Stimulated activated CD8-positive, alpha-beta memory T cell treated with anti-CD3 and anti-CD28 coated beads, Interleukin-4, amount 100 ng/mL, for 1 hour (primary cell): ENCODE measurements around the gene USP17L24.
"Not testable (repeated sequence)": the region's sequence is repeated elsewhere in the genome, so short reads cannot be mapped to it uniquely, and the experiment has no call there.

Experiments used
- DNase-seq, 2 donors: peaks; one replicate each; pipeline ENCODE4 v3.0.0-alpha.2; 2020; ENCODE audit warnings: low read depth in 2 of 2, low spot score in 1 of 2

Gene USP17L24, protein sequence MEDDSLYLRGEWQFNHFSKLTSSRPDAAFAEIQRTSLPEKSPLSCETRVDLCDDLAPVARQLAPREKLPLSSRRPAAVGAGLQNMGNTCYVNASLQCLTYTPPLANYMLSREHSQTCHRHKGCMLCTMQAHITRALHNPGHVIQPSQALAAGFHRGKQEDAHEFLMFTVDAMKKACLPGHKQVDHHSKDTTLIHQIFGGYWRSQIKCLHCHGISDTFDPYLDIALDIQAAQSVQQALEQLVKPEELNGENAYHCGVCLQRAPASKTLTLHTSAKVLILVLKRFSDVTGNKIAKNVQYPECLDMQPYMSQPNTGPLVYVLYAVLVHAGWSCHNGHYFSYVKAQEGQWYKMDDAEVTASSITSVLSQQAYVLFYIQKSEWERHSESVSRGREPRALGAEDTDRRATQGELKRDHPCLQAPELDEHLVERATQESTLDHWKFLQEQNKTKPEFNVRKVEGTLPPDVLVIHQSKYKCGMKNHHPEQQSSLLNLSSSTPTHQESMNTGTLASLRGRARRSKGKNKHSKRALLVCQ

DNA sequence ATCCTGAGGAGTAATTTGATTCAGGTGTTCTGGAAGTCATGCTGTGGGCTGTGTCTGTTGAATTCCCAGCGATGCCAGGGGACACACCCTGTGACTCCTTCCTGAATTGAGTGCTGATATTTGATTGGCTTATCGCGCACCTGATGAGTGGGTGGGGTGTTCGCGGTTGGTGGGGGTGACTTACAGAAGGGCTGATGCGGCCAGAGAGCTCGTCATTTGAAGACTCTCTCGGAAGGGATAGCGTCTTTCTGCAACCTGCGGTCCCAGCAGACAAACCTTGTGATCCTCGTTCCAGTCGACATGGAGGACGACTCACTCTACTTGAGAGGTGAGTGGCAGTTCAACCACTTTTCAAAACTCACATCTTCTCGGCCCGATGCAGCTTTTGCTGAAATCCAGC lies at the start of gene USP17L24:
Gene USP17L24 (plus strand): TSS at position 301 of the 400 bp plus-strand sequence. CDS start 0 bp downstream, at position 301.
- not testable (repeated sequence) for DNase-seq

DNA sequence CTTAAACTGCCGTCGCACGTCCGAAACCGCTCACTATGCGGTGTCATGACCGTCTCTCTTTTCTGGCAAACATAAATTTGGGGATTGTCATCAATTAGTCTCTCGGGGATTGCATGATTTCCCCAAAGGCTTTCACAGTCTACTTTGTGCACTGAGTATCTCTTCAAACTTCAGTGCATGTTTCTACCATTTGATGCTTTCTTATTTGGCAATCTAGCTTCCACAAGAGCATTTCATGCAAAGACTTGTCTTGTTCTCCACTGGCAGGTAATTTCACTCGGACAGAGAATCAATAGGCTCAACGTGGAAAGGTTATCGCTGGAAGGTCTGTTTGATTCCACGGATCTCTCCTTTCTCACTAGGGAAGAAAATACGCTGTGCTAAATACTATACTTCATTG lies 774 bp upstream of the USP17L24 start:
- not testable (repeated sequence) for DNase-seq

DNA sequence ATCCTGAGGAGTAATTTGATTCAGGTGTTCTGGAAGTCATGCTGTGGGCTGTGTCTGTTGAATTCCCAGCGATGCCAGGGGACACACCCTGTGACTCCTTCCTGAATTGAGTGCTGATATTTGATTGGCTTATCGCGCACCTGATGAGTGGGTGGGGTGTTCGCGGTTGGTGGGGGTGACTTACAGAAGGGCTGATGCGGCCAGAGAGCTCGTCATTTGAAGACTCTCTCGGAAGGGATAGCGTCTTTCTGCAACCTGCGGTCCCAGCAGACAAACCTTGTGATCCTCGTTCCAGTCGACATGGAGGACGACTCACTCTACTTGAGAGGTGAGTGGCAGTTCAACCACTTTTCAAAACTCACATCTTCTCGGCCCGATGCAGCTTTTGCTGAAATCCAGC lies 4.6 kb downstream of the USP17L24 start, which contains the start of gene USP17L25:
Gene USP17L25 (plus strand): TSS at position 301 of the 400 bp plus-strand sequence. CDS start 0 bp downstream, at position 301.
- not testable (repeated sequence) for DNase-seq

DNA sequence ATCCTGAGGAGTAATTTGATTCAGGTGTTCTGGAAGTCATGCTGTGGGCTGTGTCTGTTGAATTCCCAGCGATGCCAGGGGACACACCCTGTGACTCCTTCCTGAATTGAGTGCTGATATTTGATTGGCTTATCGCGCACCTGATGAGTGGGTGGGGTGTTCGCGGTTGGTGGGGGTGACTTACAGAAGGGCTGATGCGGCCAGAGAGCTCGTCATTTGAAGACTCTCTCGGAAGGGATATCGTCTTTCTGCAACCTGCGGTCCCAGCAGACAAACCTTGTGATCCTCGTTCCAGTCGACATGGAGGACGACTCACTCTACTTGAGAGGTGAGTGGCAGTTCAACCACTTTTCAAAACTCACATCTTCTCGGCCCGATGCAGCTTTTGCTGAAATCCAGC lies 9.4 kb downstream of the USP17L24 start, which contains the start of gene USP17L26:
Gene USP17L26 (plus strand): TSS at position 301 of the 400 bp plus-strand sequence. CDS start 0 bp downstream, at position 301.
- not testable (repeated sequence) for DNase-seq

GRCh38 chr4:9339103-9339502 lies 14.1 kb downstream of the USP17L24 start, which contains the start of gene USP17L5:
Gene USP17L5 (plus strand): TSS chr4:9339403. CDS start chr4:9339403, 0 bp downstream.
- DNase-seq: not testable (repeated sequence)

- not testable (repeated sequence) for DNase-seq
Measured at GRCh38 chr4:9343848-9344247, 18.9 kb downstream of the USP17L24 start, which contains the start of gene USP17L27. Gene USP17L27 (plus strand): TSS chr4:9344148. CDS start chr4:9344148, 0 bp downstream.

- not testable (repeated sequence) for DNase-seq
Measured at GRCh38 chr4:9348593-9348992, 23.6 kb downstream of the USP17L24 start, which contains the start of gene USP17L28. Gene USP17L28 (plus strand): TSS chr4:9348893. CDS start chr4:9348893, 0 bp downstream.

GRCh38 chr4:9350866-9351265 lies 25.9 kb downstream of the USP17L24 start:
- not testable (repeated sequence) for DNase-seq

GRCh38 chr4:9353338-9353737 lies 28.4 kb downstream of the USP17L24 start, which contains the start of gene USP17L29:
Gene USP17L29 (plus strand): TSS chr4:9353638. CDS start chr4:9353638, 0 bp downstream.
- DNase-seq: not testable (repeated sequence)

- not testable (repeated sequence) for DNase-seq
Measured at GRCh38 chr4:9362829-9363228, 37.9 kb downstream of the USP17L24 start, which contains the start of gene USP17L30. Gene USP17L30 (plus strand): TSS chr4:9363129. CDS start chr4:9363129, 0 bp downstream.
